Keratinocyte (primary cell): Measurements from ENCODE around the gene TGFBR1. TPM values are rescaled to one million over a fixed set of nuclear protein-coding genes. Genes with fewer than 3 reads are reported as not detected.

Source experiments
- DNase-seq: peaks from one replicate; pipeline ENCODE4 v3.0.0-alpha.2; 2011; ENCODE audit warnings: low read depth, missing footprints, low spot score
- FAIRE-seq: peaks from 2 replicates; lab custom pipeline; 2011; peaks lifted over from hg19 to GRCh38; lab: Jason Lieb, UNC
- H2AFZ ChIP-seq: 2 replicates; pipeline ENCODE4 v1.6.0; 2012; ENCODE audit warnings: low read length, control low read depth, inconsistent platforms; ENCODE audit not compliant: control insufficient read depth
- H3K27ac ChIP-seq: 2 replicates; pipeline ENCODE4 v1.5.1; 2011; ENCODE audit warnings: low read length; ENCODE audit not compliant: control insufficient read depth, insufficient read depth
- H3K27me3 ChIP-seq: 3 replicates; pipeline ENCODE4 v1.6.0; 2011; ENCODE audit warnings: low read length; ENCODE audit not compliant: control insufficient read depth, insufficient read depth; ENCODE audit errors: extremely low read depth
- H3K36me3 ChIP-seq, 2 experiments: 2 replicates in 1 of 2; 3 replicates in 1 of 2; pipeline ENCODE4 v1.5.1; 2011; ENCODE audit warnings: low read length in 2 of 2, mild to moderate bottlenecking in 1 of 2; ENCODE audit not compliant: control insufficient read depth in 2 of 2, insufficient read depth in 2 of 2; ENCODE audit errors: extremely low read depth in 1 of 2
- H3K4me1 ChIP-seq: 3 replicates; pipeline ENCODE4 v1.5.1; 2011; ENCODE audit warnings: low read length; ENCODE audit not compliant: control insufficient read depth, insufficient read depth; ENCODE audit errors: extremely low read depth
- H3K4me2 ChIP-seq: 3 replicates; pipeline ENCODE4 v1.6.0; 2011; ENCODE audit warnings: low read depth, low read length; ENCODE audit not compliant: control insufficient read depth, insufficient read depth; ENCODE audit errors: extremely low read depth
- H3K4me3 ChIP-seq, 3 experiments: fragments of 200-600 bp in 1 of 3; sonication (generic) in 1 of 3; 2 replicates in 2 of 3; 3 replicates in 1 of 3; pipeline ENCODE4 v1.5.1; 2011 to 2016; ENCODE audit warnings: low read length in 3 of 3, mild to moderate bottlenecking in 3 of 3, control low read depth in 2 of 3, inconsistent platforms in 1 of 3, low read depth in 1 of 3, mixed read lengths in 1 of 3, mixed run types in 1 of 3, moderate library complexity in 1 of 3; ENCODE audit not compliant: control insufficient read depth in 2 of 3, insufficient read depth in 2 of 3; ENCODE audit errors: extremely low read depth in 1 of 3
- H3K79me2 ChIP-seq: 2 replicates; pipeline ENCODE4 v1.6.0; 2012; ENCODE audit warnings: low read length; ENCODE audit not compliant: control insufficient read depth, insufficient read depth
- H3K9ac ChIP-seq: 3 replicates; pipeline ENCODE4 v1.6.0; 2011; ENCODE audit warnings: low read length; ENCODE audit not compliant: control insufficient read depth, insufficient read depth; ENCODE audit errors: extremely low read depth
- H3K9me1 ChIP-seq: 3 replicates; pipeline ENCODE4 v1.6.0; 2011; ENCODE audit warnings: low read length; ENCODE audit not compliant: control insufficient read depth, insufficient read depth; ENCODE audit errors: extremely low read depth
- H3K9me3 ChIP-seq: 2 replicates; pipeline ENCODE4 v1.5.1; 2012; ENCODE audit warnings: low read depth, low read length; ENCODE audit not compliant: control insufficient read depth
- H4K20me1 ChIP-seq: 3 replicates; pipeline ENCODE4 v1.6.0; 2011; ENCODE audit warnings: low read length; ENCODE audit not compliant: control insufficient read depth, insufficient read depth; ENCODE audit errors: extremely low read depth
- EZH2 ChIP-seq: IDR thresholded peaks from one replicate; pipeline ENCODE4 v1.6.1; 2012; ENCODE audit warnings: inconsistent platforms, mild to moderate bottlenecking, low read length, moderate library complexity
- dilution Hi-C: fragments of 300-500 bp; cut with MboI; formaldehyde crosslinking; loops from one replicate; pipeline ENCODE4 v1.7.0; 2020; ENCODE audit warnings: low sequenced_read_pairs; ENCODE audit not compliant: extremely low pct_ligation_motif_present
- polyA plus RNA-seq, 5 experiments: library from polyadenylated mRNA; depleted of rRNA in 3 of 5; stranded (reverse) in 3 of 5; stranded (forward) in 1 of 5; unstranded in 1 of 5; fragments of >200 nt; gene quantifications; 1 replicate in 1 of 5; 2 replicates in 3 of 5; 3 replicates in 1 of 5; pipeline versions ENCODE4 v1.2.1 to v1.2.3, GENCODE V29; 2011 to 2012; ENCODE audit warnings: missing spikeins in 2 of 5, low read depth in 1 of 5, low replicate concordance in 1 of 5
- TF ChIP-seq, protein P1 (sequence below), 3 experiments: IDR thresholded peaks in 1 of 3; conservative IDR thresholded peaks in 1 of 3; optimal IDR thresholded peaks in 1 of 3; 2 replicates in 2 of 3; 3 replicates in 1 of 3; pipeline versions ENCODE3 to v1.5.1; 2011; ENCODE audit warnings: low read length in 3 of 3, mild to moderate bottlenecking in 3 of 3, moderate library complexity in 2 of 3, control low read depth in 1 of 3, inconsistent platforms in 1 of 3; ENCODE audit not compliant: insufficient read depth in 2 of 3; ENCODE audit errors: extremely low read depth in 1 of 3

The TGFBR1 gene
- polyA plus RNA-seq, 1 donor (not counting 4 experiments of a cell fraction or from before 2014, with no cell fraction given) = 55.0 TPM

DNA sequence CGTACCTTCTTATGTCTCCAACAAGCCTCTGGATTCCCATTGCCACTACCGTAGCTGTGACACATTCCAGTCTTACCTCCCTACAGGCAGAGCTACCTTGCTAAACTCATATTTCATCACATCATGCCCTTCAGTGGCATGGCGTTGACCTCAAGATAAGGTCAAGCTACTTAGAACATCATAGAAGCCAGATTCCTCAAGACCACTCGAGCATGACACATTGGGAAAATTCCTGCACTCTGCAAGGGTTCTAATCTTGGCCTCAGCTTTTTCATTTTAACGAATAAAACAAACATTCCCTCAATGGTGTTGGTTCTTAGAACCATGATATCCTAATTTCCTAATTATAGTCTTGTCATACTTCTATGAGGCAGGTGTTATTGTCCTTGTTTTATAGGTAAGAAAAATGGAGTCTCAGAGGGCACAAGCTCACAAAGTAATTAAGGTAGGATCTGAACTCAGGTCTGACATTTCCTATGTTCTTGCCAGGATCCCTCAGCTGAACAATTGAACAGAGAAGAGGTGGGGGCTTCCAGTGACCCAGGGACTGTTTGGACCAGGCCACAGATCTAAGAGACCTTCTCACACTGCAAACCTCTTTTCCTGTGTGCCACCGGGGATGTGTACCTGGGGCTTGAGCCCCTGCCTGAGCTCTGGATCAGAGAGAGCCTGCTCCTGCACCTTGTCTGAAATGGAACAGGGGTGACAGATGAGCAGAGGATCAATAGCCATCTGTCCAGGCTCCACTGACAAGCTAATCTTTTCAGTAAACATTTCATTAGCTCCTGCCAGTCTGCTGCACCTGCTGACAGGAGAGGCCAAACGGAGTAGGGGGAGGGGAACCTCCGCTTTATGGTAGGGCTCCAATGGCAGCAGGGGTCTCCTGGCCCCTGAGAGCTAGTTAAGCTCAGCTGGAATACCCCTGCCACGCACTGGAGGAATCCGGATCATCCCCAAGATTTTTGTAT, 67.5 kb downstream of the TGFBR1 start:
- Histone ChIP-seq H3K9me1 (no peaks in the 10 kb centered on the region), H3K36me3 (no peaks in the 10 kb centered on the region), H3K4me2 (no peak overlapping the region), H3K27me3 (peaks cover 16% of the 10 kb centered on the region), H3K27ac (no peak overlapping the region), H2AFZ (no peak overlapping the region), H4K20me1 (no peaks in the 10 kb centered on the region), H3K9me3 (no peaks in the 10 kb centered on the region), H3K79me2 (no peaks in the 10 kb centered on the region), H3K9ac (no peak overlapping the region), H3K4me3 (no peak overlapping the region), H3K4me1 (no peaks in the 10 kb centered on the region)
- no peak for DNase-seq
- no peak for FAIRE-seq
- dilution Hi-C loops = no loop called here
- TF ChIP-seq, protein P1, sequence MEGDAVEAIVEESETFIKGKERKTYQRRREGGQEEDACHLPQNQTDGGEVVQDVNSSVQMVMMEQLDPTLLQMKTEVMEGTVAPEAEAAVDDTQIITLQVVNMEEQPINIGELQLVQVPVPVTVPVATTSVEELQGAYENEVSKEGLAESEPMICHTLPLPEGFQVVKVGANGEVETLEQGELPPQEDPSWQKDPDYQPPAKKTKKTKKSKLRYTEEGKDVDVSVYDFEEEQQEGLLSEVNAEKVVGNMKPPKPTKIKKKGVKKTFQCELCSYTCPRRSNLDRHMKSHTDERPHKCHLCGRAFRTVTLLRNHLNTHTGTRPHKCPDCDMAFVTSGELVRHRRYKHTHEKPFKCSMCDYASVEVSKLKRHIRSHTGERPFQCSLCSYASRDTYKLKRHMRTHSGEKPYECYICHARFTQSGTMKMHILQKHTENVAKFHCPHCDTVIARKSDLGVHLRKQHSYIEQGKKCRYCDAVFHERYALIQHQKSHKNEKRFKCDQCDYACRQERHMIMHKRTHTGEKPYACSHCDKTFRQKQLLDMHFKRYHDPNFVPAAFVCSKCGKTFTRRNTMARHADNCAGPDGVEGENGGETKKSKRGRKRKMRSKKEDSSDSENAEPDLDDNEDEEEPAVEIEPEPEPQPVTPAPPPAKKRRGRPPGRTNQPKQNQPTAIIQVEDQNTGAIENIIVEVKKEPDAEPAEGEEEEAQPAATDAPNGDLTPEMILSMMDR (optimal IDR thresholded peaks at IDR 0.05 in 1 of 3, IDR thresholded peaks at IDR 0.05 in 1 of 3, conservative IDR thresholded peaks at IDR 0.05 in 1 of 3; ENCODE audit: extremely low read depth in 1 of 3, insufficient read depth in 2 of 3, low read length in 3 of 3) = no peak

GRCh38 chr9:99173570-99174504, 68.9 kb downstream of the TGFBR1 start:
- H2AFZ ChIP-seq = no peak overlapping the region
- H3K36me3 ChIP-seq = no peaks in the 10 kb centered on the region
- H3K4me2 ChIP-seq = no peak overlapping the region
- H3K9me1 ChIP-seq = no peaks in the 10 kb centered on the region
- H4K20me1 ChIP-seq = no peaks in the 10 kb centered on the region
- dilution Hi-C loops = no loop called here
- no peaks in the 10 kb centered on the region for H3K9me3 ChIP-seq
- FAIRE-seq = no peak
- H3K27ac ChIP-seq = no peak overlapping the region
- H3K79me2 ChIP-seq = no peaks in the 10 kb centered on the region
- no peak for DNase-seq
- H3K9ac ChIP-seq = no peak overlapping the region
- TF ChIP-seq, protein P1 (optimal IDR thresholded peaks at IDR 0.05 in 1 of 3, IDR thresholded peaks at IDR 0.05 in 1 of 3, conservative IDR thresholded peaks at IDR 0.05 in 1 of 3; ENCODE audit: extremely low read depth in 1 of 3, insufficient read depth in 2 of 3, low read length in 3 of 3) = no peak
- no peak for TF ChIP-seq EZH2
- H3K4me1 ChIP-seq = no peaks in the 10 kb centered on the region
- no peak overlapping the region for H3K4me3 ChIP-seq
- peaks cover 14% of the 10 kb centered on the region for H3K27me3 ChIP-seq
